OCI-LY7 (cell line): Measurements from ENCODE around the gene NRP1. TPM values are rescaled to one million over a fixed set of nuclear protein-coding genes. Genes with fewer than 3 reads are reported as not detected.

Experiments used
- BruUV-seq: library from RNA; stranded (reverse); fragments of 400-500 nt; replicated peaks from 2 replicates; lab custom pipeline; 2021; lab: Mats Ljungman, UMichigan
- CTCF ChIA-PET: fragments of 300-600 bp; sonication (Branson Sonifier 250); formaldehyde crosslinking; loops from one replicate; lab custom pipeline; 2022; ENCODE audit warnings: antibody characterized with exemption; ENCODE audit not compliant: unreplicated experiment; lab: Charles Lee
- POLR2A ChIA-PET: fragments of 300-600 bp; sonication (Branson Sonifier 250); formaldehyde crosslinking; loops from one replicate; lab custom pipeline; 2022; ENCODE audit warnings: antibody characterized with exemption; lab: Charles Lee
- DNase-seq: peaks from one replicate; pipeline ENCODE4 v3.0.0-alpha.2; 2015; ENCODE audit warnings: low spot score
- H2AFZ ChIP-seq: fragments of 200-600 bp; sonication (generic), shearing (Covaris generic); 2 replicates; pipeline ENCODE4 v1.6.1; 2014; ENCODE audit warnings: mild to moderate bottlenecking, antibody characterized with exemption, low read length, moderate library complexity
- H3K27ac ChIP-seq: fragments of 200-600 bp; sonication (generic); 2 replicates; pipeline ENCODE4 v1.5.1; 2014; ENCODE audit warnings: mixed run types, low read depth, mild to moderate bottlenecking, moderate library complexity, low read length, inconsistent platforms; ENCODE audit not compliant: poor library complexity, severe bottlenecking
- H3K36me3 ChIP-seq: fragments of 200-600 bp; sonication (generic); 2 replicates; pipeline ENCODE4 v1.6.1; 2014; ENCODE audit warnings: mild to moderate bottlenecking, antibody characterized with exemption, low read length, moderate library complexity, mixed read lengths; ENCODE audit not compliant: insufficient read depth
- H3K4me1 ChIP-seq: fragments of 200-600 bp; sonication (generic); 2 replicates; pipeline ENCODE4 v1.5.1; 2014; ENCODE audit warnings: mild to moderate bottlenecking, low read length; ENCODE audit not compliant: insufficient read depth, poor library complexity, severe bottlenecking
- H3K4me2 ChIP-seq: fragments of 200-600 bp; sonication (generic); 2 replicates; pipeline ENCODE4 v1.6.1; 2014; ENCODE audit warnings: mild to moderate bottlenecking, low read length
- H3K4me3 ChIP-seq: fragments of 200-600 bp; sonication (generic); 2 replicates; pipeline ENCODE4 v1.5.1; 2014; ENCODE audit warnings: mild to moderate bottlenecking, low read depth, low read length; ENCODE audit not compliant: poor library complexity, severe bottlenecking
- H3K79me2 ChIP-seq: fragments of 200-600 bp; sonication (generic); 2 replicates; pipeline ENCODE4 v1.6.1; 2016; ENCODE audit warnings: low read depth, mild to moderate bottlenecking, low read length, moderate library complexity, mixed read lengths; ENCODE audit not compliant: insufficient read depth
- H3K9me2 ChIP-seq: fragments of 200-600 bp; sonication (generic); 2 replicates; pipeline ENCODE4 v1.6.1; 2016; ENCODE audit warnings: mild to moderate bottlenecking, low read length, mixed read lengths; ENCODE audit not compliant: insufficient read depth
- H3K9me3 ChIP-seq: fragments of 200-600 bp; sonication (generic); 2 replicates; pipeline ENCODE4 v1.6.1; 2014; ENCODE audit warnings: mild to moderate bottlenecking, mixed run types, low read length, mixed read lengths
- H4K20me1 ChIP-seq: fragments of 200-600 bp; sonication (generic); 2 replicates; pipeline ENCODE4 v1.6.1; 2014; ENCODE audit warnings: mild to moderate bottlenecking, antibody characterized with exemption, low read length, moderate library complexity, mixed read lengths; ENCODE audit not compliant: insufficient read depth
- CTCF ChIP-seq: fragments of 200-600 bp; sonication (generic); conservative IDR thresholded peaks from 2 replicates; pipeline ENCODE4 v1.5.1; 2014; ENCODE audit warnings: mild to moderate bottlenecking, antibody characterized with exemption, low read length, moderate library complexity, mixed read lengths
- EZH2phosphoT487 ChIP-seq: fragments of 200-600 bp; sonication (generic); IDR thresholded peaks from 2 replicates; pipeline ENCODE4 v1.6.1; 2018; ENCODE audit warnings: low read depth, borderline replicate concordance, mild to moderate bottlenecking, mixed run types, antibody characterized with exemption, low read length, moderate library complexity, mixed read lengths
- intact Hi-C: fragments of 100-400 bp; cut with micrococcal nuclease; formaldehyde crosslinking; loops from one replicate; pipeline ENCODE4 v1.10.0; 2022; ENCODE audit not compliant: unreplicated experiment
- total RNA-seq, 2 experiments: library from RNA; depleted of rRNA in 1 of 2; stranded (reverse); fragments of >200 nt in 1 of 2; shearing (Covaris generic) in 1 of 2; gene quantifications; 2 replicates each; pipeline ENCODE4 v1.2.3, GENCODE V29; 2014 to 2022

Gene NRP1
- total RNA-seq, 2 experiments from 2014 or later, result not detected

- TF ChIP-seq EZH2phosphoT487 (no peak), CTCF (no peak)
- Histone ChIP-seq H4K20me1 (no peaks in the 10 kb centered on the region), H3K79me2 (no peaks in the 10 kb centered on the region), H3K9me3 (no peaks in the 10 kb centered on the region), H3K36me3 (no peaks in the 10 kb centered on the region), H3K4me2 (no peak overlapping the region), H3K4me3 (no peak overlapping the region), H3K9me2 (no peaks in the 10 kb centered on the region), H3K27ac (no peak overlapping the region), H2AFZ (no peak overlapping the region), H3K4me1 (no peaks in the 10 kb centered on the region)
- ChIA-PET POLR2A (no interaction called here), CTCF (no interaction called here)
- BruUV-seq, result no TSS peak
- DNase-seq, result no peak
- intact Hi-C loops, result no loop called here
These were observed 47.7 kb upstream of the NRP1 start for GRCh38 chr10:33382216-33382600.

GRCh38 chr10:33381451-33382215, 47.2 kb upstream of the NRP1 start:
- H3K4me2 ChIP-seq, result no peak overlapping the region
- ChIA-PET POLR2A (interaction anchor here (0.7 to 1.6 kb wide), 2 partner anchors 25 to 418 kb away, joined by 3 to 4 read pairs; no protein-coding TSS in a partner anchor), CTCF (no interaction called here)
- H3K79me2 ChIP-seq, result no peaks in the 10 kb centered on the region
- H3K9me2 ChIP-seq, result no peaks in the 10 kb centered on the region
- no peaks in the 10 kb centered on the region for H3K9me3 ChIP-seq
- no peaks in the 10 kb centered on the region for H3K4me1 ChIP-seq
- no peaks in the 10 kb centered on the region for H4K20me1 ChIP-seq
- TF ChIP-seq CTCF (no peak), EZH2phosphoT487 (no peak)
- no peak overlapping the region for H2AFZ ChIP-seq
- no peak for DNase-seq
- no peak overlapping the region for H3K4me3 ChIP-seq
- no peak overlapping the region for H3K27ac ChIP-seq
- intact Hi-C loops, result no loop called here
- no peaks in the 10 kb centered on the region for H3K36me3 ChIP-seq
- no TSS peak for BruUV-seq

- Histone ChIP-seq H3K4me1 (no peaks in the 10 kb centered on the region), H3K27ac (no peak overlapping the region), H3K36me3 (no peaks in the 10 kb centered on the region), H3K4me2 (no peak overlapping the region), H2AFZ (no peak overlapping the region), H4K20me1 (no peaks in the 10 kb centered on the region), H3K9me2 (no peaks in the 10 kb centered on the region), H3K9me3 (no peaks in the 10 kb centered on the region), H3K79me2 (no peaks in the 10 kb centered on the region), H3K4me3 (no peak overlapping the region)
- CTCF ChIA-PET, result no interaction called here
- no TSS peak for BruUV-seq
- POLR2A ChIA-PET, result no interaction called here
- intact Hi-C loops, result no loop called here
- no peak for DNase-seq
- TF ChIP-seq CTCF (no peak), EZH2phosphoT487 (no peak)
These were observed 43.2 kb upstream of the NRP1 start for GRCh38 chr10:33377658-33378025.
